ENCODE measurements around the gene PRKRIP1. TPM values are rescaled to one million over a fixed set of nuclear protein-coding genes. Genes with fewer than 3 reads are reported as not detected.

Gene PRKRIP1
- total RNA-seq, 1 experiment from 2014 or later: 38.8 TPM

DNA sequence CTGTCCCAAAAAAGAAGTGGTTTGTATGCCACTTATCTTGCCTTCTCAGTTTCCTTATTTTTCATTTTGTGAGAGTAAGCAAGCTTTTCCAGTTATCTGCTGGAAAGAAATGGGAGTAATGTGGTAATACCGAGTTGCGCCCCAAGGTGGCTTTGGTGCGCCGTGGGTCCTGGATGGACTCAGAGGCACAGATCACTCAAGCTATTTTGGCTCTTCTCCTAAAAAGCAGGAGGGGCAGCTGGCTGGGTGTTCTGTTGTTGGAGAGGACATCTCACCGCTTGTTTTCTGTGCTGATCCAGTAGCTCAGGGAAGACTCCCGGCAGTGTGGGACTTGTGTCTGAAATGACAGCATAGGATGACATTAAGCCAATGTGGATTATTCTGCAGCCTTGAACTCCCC lies 16.4 kb downstream of the PRKRIP1 start:
- Histone ChIP-seq H3K27ac (ENCODE audit: insufficient read length, low read depth, low read length) (no peak overlapping the region), H3K79me2 (ENCODE audit: insufficient read depth, low read length) (no peaks in the 10 kb centered on the region), H2AFZ (ENCODE audit: low read length) (no peak overlapping the region), H4K20me1 (ENCODE audit: control insufficient read depth, insufficient read depth, insufficient read length) (no peaks in the 10 kb centered on the region), H2BK15ac (ENCODE audit: low read depth, low read length) (no peak overlapping the region), H4K5ac (ENCODE audit: insufficient read length, low read depth, low read length) (no peak overlapping the region), H3K9me3 (ENCODE audit: control insufficient read depth, low read depth, low read length) (no peaks in the 10 kb centered on the region), H3K79me1 (ENCODE audit: insufficient read depth, low read depth, low read length, poor library complexity, severe bottlenecking) (no peaks in the 10 kb centered on the region), H3K4me1 (ENCODE audit: insufficient read depth, low read length) (no peaks in the 10 kb centered on the region), H2BK12ac (ENCODE audit: insufficient read length, low read depth, low read length) (no peak overlapping the region), H2AK5ac (ENCODE audit: insufficient read length, low read length) (no peak overlapping the region), H3K56ac (ENCODE audit: insufficient read length, low read depth, low read length) (no peak overlapping the region), H3K4ac (ENCODE audit: low read depth, low read length) (no peak overlapping the region), H3K27me3 (ENCODE audit: insufficient read depth, low read length) (no peaks in the 10 kb centered on the region), H3K14ac (ENCODE audit: insufficient read depth, low read length) (no peak overlapping the region), H2BK20ac (ENCODE audit: low read depth, low read length, poor library complexity, severe bottlenecking) (no peak overlapping the region), H3K23ac (ENCODE audit: insufficient read length, low read depth, low read length) (no peak overlapping the region), H4K8ac (replicated peaks; ENCODE audit: insufficient read length, low read depth, low read length) (no peak overlapping the region), H4K91ac (ENCODE audit: insufficient read length, low read depth, low read length) (no peak overlapping the region), H3T11ph (ENCODE audit: low read length) (no peak overlapping the region), H3K23me2 (ENCODE audit: insufficient read length, low read depth, low read length, poor library complexity, severe bottlenecking) (no peaks in the 10 kb centered on the region), H3K9ac (ENCODE audit: extremely low read depth, insufficient read length, low read length) (no peak overlapping the region), H3K18ac (ENCODE audit: insufficient read length, low read depth, low read length) (no peak overlapping the region), H3K4me2 (ENCODE audit: insufficient read depth, insufficient read length, low read length) (no peak overlapping the region), H2BK5ac (ENCODE audit: insufficient read length, low read length) (no peak overlapping the region), H2BK120ac (ENCODE audit: low read depth, low read length, poor library complexity, severe bottlenecking) (no peak overlapping the region)
- Mint-ChIP-seq H3K27ac (no peak overlapping the region; a peak in 1 of 7 replicates), H3K4me3 (no peak overlapping the region), H3K36me3 (ENCODE audit: insufficient read depth in 1 of 3, low read depth in 3 of 3) (peaks cover 40 to 88% (median 82%) of the 10 kb centered on the region in 3 experiments), H3K27me3 (ENCODE audit: low read depth) (no peaks in the 10 kb centered on the region), H3K9me3 (peaks cover 7 to 13% of the 10 kb centered on the region in 2 experiments), H3K4me1 (no peaks in the 10 kb centered on the region)
- peak; percentile 60 for TF ChIP-seq CTCF (conservative IDR thresholded peaks at IDR 0.05)
- DNase-seq: peak; percentile 53
- WGBS (ENCODE audit: extremely low coverage, insufficient read length, low lambda C conversion rate): no CpG with 5 or more reads among the region's 6 CpGs

Measured in H9 (cell line).